NCI-H510A treated with DMSO at 0.1 percent for 48 hours (cell line): ENCODE data around the gene TMEM63A.
"Not testable (repeated sequence)": the region's sequence is repeated elsewhere in the genome, so short reads cannot be mapped to it uniquely, and the experiment has no call there.

Experiments
- DNase-seq: peaks from one replicate; lab custom pipeline; 2025; lab: John Stamatoyannopoulos, UW

TMEM63A gene

DNA sequence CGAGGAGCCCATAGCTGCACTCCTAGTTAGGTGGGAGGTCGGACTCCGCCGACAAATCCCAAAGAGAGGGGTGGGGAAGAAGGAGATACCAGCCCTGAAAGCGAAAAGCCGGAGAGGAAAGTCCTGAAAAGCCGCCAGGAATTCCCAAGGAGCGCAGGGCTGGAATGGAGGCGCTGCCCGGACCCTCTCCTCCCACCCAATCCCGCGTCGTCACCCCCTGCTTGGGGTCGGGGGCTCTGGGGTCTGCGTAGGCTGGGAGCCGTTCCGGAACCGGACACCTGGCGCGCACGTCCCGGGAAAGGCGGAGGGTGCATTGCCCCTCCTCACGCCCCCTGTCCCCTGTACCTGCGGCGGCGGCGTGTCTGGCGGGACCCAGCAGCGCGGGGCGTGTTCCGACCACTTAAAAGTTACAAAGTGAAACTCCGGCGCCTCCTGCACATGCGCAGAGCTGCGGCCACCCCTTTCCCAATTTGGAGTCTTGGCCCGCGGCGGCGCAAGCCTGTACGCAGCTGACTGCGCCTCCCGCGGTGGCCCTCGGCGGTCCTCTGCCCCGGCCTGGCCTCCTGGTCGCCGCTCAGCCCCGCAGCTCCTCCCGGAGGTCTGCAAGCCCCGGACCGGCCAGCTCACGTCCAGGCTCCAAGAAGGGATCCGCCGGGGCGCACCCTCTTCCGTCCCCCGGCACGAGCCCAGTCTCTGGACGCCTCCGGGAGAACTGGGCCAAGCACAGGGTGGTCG lies at the start of gene TMEM63A:
TSS of gene TMEM63A (minus strand) at position 422 of the 735 bp plus-strand sequence. CDS start 4,800 bp downstream, outside the sequence.
- peak; percentile 40 for DNase-seq

DNA sequence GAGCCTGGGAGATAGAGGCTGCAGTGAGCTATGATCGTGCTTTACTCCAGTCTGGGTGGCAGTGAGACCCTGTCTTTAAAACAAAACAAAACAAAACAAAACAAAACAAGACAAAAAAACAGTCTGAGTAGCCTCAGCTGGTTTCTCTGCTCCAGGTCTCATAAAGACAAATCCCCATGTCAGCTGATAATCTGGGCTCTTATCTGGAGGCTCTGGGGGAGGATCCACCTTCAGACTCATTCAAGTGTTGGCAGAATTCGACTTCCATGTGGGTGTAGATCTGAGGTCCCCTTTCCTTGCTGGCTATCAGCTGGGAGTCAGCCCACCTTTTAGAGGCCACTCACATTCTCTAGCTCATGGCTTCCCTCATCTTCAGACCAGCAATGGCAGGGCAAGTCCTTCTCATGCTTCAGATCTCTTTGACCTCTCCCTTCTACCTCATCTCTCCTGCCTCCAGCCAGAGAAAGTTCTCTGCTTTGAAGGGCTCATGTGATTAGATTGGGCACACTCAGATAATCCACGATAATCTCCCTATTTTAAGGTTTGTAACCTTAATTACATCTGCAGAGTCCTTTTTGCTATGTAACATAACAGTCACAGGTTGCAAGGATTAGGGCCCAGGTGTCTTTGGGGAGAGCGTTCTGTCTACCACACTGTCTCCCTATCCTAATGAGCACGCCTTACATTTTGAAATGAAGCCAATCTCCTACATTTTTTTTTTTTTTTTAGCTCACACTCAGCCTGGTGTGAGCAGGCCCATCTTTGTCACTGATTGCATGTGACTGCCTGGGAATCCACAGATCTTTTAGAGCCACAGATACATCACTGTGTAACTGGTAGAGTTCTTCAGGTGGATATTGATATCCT lies 49.3 kb upstream of the TMEM63A start:
- DNase-seq = no peak

GRCh38 chr1:225930566-225930965 lies 48.4 kb upstream of the TMEM63A start:
- no peak for DNase-seq

DNA sequence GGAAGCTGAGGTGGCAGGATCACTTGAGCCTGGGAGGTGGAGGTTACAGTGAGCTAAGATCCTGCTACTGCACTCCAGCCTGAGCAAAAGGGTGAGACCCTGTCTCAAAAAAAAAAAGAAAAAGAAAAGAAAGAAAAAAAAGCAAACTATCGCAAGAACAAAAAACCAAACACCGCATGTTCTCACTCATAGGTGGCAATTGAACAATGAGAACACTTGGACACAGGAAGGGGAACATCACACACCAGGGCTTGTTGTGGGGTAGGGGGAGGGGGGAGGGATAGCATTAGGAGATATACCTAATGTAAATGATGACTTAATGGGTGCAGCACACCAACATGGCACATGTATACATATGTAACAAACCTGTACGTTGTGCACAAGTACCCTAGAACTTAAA lies 47.3 kb upstream of the TMEM63A start:
- DNase-seq = not testable (repeated sequence)

- DNase-seq = no peak
Measured at GRCh38 chr1:225928186-225929175, 46.3 kb upstream of the TMEM63A start.

GRCh38 chr1:225926551-225927113 lies 44.5 kb upstream of the TMEM63A start:
- DNase-seq = no peak

DNA sequence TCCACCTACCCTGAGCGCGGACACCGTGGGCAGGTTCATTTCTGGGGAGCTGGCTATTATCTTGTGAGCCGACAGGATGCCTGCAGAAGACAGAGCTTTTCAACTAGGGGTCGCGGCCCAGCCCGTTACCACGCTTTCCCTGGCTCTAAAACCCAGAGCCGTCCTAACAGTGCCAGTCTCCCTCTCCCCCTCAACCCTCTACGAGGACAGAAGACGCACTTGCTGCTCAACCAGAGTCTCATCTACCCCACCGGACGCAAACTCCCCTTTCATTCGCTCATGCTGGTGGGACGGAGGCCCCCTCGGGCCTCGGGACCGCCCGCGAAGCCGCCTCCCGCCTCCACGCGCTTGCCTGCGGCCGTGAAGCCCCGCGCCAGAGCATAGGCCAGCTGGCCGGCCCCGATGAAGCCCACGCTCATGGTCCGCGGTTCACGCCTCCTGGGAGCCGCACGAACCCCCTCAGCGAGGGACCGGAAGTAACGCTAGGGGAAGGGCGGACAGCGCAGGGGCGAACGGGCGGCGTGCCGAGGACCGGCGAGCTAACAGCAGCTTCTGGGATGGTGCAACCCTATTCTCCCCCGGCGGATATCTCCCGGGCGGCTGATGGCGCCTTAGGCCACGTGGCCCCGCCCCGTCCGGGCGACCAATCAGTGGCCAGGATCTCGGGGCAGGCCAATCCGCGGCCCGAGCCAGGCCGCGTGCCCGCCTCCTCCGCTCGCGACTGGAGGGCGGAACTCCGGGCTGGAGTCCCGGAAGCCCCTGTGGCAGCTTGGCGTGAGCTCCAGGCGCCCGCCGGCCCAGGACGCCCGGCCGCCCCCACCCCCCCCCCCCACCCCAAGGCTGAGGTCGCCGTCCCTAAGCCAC lies 41.7 kb upstream of the TMEM63A start, which contains the start of gene PYCR2:
TSS of gene PYCR2 (minus strand) at position 559 of the 864 bp plus-strand sequence. CDS start at position 419, 140 bp downstream.
- DNase-seq = peak; percentile 94

DNA sequence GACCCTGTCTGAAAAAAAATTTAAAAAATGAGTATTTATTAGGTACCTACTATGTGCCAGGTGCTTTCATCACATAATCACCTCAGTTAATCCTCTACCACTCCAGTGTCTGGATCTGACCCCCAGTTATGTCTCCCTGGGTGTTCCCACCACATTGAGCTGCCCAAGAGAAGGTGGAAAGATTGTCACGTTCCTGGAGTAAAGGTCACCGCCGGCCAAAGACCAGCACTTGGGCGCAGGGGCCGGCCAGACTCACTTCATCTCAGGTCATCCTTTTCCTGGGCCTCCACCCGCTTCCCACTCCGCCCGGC lies 41.2 kb upstream of the TMEM63A start:
- DNase-seq = no peak

- DNase-seq = no peak
Measured at GRCh38 chr1:225921734-225922709, 39.8 kb upstream of the TMEM63A start.

- no peak for DNase-seq
Measured at GRCh38 chr1:225919906-225920305, 37.7 kb upstream of the TMEM63A start.

DNA sequence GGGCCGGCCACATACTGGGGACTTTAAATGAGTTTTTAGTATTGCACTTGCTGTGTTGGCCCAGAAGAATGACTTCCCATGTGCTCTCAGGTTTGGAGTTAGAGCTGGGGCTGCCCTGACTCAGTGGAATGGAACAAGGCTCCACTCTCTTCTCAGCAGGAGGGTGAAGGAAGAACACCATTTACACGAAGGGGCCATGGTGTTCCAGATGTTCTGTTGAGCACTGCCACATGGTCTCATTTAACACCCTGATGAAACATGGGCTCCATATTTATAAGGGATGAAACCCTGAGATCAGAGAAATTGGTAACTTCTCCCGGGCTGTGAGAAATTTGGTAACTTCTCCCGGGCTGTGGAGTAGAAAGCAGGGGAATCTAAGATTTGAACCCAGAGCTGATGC lies 36.1 kb upstream of the TMEM63A start:
- no peak for DNase-seq

GRCh38 chr1:225917536-225917935 lies 35.4 kb upstream of the TMEM63A start:
- no peak for DNase-seq

DNA sequence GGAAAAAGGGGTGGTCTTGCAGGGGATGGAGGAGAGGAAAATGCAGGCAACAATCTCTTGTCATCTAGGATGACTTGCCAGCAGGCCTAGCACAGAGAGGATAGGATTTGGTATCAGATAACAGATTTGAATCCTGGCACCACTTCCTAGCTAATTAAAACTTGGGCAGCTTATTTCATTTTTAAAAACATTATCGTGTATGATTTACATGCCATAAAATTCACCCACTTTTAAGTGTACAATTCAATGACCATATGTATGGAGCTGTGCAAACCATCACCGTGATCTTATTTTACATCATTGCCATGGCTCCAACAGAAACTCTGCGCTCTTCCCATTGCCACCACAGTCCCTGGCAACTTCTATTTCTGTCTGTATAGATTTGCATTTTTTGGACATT lies 34.9 kb upstream of the TMEM63A start:
- DNase-seq = no peak

GRCh38 chr1:225915538-225915991 lies 33.4 kb upstream of the TMEM63A start:
- peak; percentile 37 for DNase-seq

- no peak for DNase-seq
Measured at GRCh38 chr1:225914947-225915346, 32.8 kb upstream of the TMEM63A start.

DNA sequence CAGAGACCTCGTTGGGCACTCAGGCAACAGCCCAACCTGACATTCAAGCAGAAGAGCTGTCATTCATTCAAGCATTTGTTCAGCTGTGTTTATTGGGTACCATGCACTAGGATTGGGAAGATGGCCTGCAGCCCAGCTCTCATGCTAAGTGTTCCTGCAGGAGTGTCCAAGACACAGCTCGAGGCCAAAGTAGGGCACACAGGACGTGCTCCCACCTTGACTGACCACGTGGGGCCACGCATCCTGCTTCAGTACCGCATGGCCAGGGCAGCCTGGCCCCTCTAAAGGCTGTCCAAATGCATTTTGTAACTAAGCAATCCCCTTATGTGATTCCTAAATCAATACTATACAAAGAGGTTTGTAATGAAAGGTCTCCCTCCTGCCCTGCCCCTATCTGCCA lies 32.2 kb upstream of the TMEM63A start:
- no peak for DNase-seq

- DNase-seq = no peak
Measured at GRCh38 chr1:225911191-225912130, 29.3 kb upstream of the TMEM63A start.

DNA sequence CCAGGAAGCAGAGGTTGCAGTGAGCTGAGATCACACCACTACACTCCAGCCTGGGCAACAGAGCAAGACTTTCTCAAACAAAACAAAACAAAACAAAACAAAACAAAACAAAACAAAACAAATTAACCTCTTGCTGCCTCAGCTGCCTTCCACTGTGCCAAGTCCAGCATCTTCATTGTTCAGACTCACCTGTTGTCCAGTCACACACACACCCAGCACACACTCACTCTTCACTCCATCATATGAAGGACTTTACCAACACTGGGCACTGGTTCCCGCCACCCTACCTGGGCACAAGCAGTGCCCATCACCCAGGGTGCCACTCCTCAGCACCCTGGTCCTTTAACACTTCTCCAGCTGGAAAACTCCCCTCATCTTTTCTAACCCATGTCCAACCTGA lies 27.3 kb upstream of the TMEM63A start:
- DNase-seq = no peak
